Measurements from ENCODE around the gene C1D.

The C1D gene

GRCh38 chr2:68104111-68104835, 41.5 kb upstream of the C1D start:
- H4K20me1 ChIP-seq (ENCODE audit: insufficient read depth) = no peaks in the 10 kb centered on the region
- TF ChIP-seq, protein P1, sequence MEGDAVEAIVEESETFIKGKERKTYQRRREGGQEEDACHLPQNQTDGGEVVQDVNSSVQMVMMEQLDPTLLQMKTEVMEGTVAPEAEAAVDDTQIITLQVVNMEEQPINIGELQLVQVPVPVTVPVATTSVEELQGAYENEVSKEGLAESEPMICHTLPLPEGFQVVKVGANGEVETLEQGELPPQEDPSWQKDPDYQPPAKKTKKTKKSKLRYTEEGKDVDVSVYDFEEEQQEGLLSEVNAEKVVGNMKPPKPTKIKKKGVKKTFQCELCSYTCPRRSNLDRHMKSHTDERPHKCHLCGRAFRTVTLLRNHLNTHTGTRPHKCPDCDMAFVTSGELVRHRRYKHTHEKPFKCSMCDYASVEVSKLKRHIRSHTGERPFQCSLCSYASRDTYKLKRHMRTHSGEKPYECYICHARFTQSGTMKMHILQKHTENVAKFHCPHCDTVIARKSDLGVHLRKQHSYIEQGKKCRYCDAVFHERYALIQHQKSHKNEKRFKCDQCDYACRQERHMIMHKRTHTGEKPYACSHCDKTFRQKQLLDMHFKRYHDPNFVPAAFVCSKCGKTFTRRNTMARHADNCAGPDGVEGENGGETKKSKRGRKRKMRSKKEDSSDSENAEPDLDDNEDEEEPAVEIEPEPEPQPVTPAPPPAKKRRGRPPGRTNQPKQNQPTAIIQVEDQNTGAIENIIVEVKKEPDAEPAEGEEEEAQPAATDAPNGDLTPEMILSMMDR (conservative IDR thresholded peaks at IDR 0.05; ENCODE audit: low read depth, low read length) = no peak
- H3K4me3 ChIP-seq (IDR thresholded peaks at IDR 0.05; ENCODE audit: insufficient read depth, low read depth, low read length) = no peak overlapping the region
- H3K27me3 ChIP-seq (ENCODE audit: insufficient read depth, low read depth) = no peaks in the 10 kb centered on the region
- no peak overlapping the region for H3K27ac ChIP-seq
- H3K4me2 ChIP-seq = no peak overlapping the region
- H3K4me1 ChIP-seq (ENCODE audit: low read depth, poor library complexity, severe bottlenecking) = no peaks in the 10 kb centered on the region
- no peaks in the 10 kb centered on the region for H3K79me2 ChIP-seq (ENCODE audit: insufficient read depth, low read depth)
- H3K9ac ChIP-seq = no peak overlapping the region
- no peak overlapping the region for H2AFZ ChIP-seq (ENCODE audit: low read depth)
- H3K36me3 ChIP-seq (ENCODE audit: insufficient read depth) = no peaks in the 10 kb centered on the region

GRCh38 chr2:68103709-68104055, 40.9 kb upstream of the C1D start:
- H3K9ac ChIP-seq = no peak overlapping the region
- H3K27me3 ChIP-seq (ENCODE audit: insufficient read depth, low read depth) = no peaks in the 10 kb centered on the region
- no peak overlapping the region for H3K4me3 ChIP-seq (IDR thresholded peaks at IDR 0.05; ENCODE audit: insufficient read depth, low read depth, low read length)
- H3K79me2 ChIP-seq (ENCODE audit: insufficient read depth, low read depth) = no peaks in the 10 kb centered on the region
- no peaks in the 10 kb centered on the region for H3K36me3 ChIP-seq (ENCODE audit: insufficient read depth)
- TF ChIP-seq, protein P1 (conservative IDR thresholded peaks at IDR 0.05; ENCODE audit: low read depth, low read length) = no peak
- no peak overlapping the region for H3K4me2 ChIP-seq
- H3K27ac ChIP-seq = no peak overlapping the region
- H2AFZ ChIP-seq (ENCODE audit: low read depth) = no peak overlapping the region
- H3K4me1 ChIP-seq (ENCODE audit: low read depth, poor library complexity, severe bottlenecking) = no peaks in the 10 kb centered on the region
- no peaks in the 10 kb centered on the region for H4K20me1 ChIP-seq (ENCODE audit: insufficient read depth)

GRCh38 chr2:68103030-68103708, 40.4 kb upstream of the C1D start:
- TF ChIP-seq, protein P1 (conservative IDR thresholded peaks at IDR 0.05; ENCODE audit: low read depth, low read length) = no peak
- no peaks in the 10 kb centered on the region for H3K79me2 ChIP-seq (ENCODE audit: insufficient read depth, low read depth)
- no peak overlapping the region for H3K9ac ChIP-seq
- H3K36me3 ChIP-seq (ENCODE audit: insufficient read depth) = no peaks in the 10 kb centered on the region
- H3K27ac ChIP-seq = no peak overlapping the region
- no peak overlapping the region for H3K4me2 ChIP-seq
- H3K4me1 ChIP-seq (ENCODE audit: low read depth, poor library complexity, severe bottlenecking) = no peaks in the 10 kb centered on the region
- H4K20me1 ChIP-seq (ENCODE audit: insufficient read depth) = no peaks in the 10 kb centered on the region
- H3K27me3 ChIP-seq (ENCODE audit: insufficient read depth, low read depth) = no peaks in the 10 kb centered on the region
- H3K4me3 ChIP-seq (IDR thresholded peaks at IDR 0.05; ENCODE audit: insufficient read depth, low read depth, low read length) = no peak overlapping the region
- no peak overlapping the region for H2AFZ ChIP-seq (ENCODE audit: low read depth)

DNA sequence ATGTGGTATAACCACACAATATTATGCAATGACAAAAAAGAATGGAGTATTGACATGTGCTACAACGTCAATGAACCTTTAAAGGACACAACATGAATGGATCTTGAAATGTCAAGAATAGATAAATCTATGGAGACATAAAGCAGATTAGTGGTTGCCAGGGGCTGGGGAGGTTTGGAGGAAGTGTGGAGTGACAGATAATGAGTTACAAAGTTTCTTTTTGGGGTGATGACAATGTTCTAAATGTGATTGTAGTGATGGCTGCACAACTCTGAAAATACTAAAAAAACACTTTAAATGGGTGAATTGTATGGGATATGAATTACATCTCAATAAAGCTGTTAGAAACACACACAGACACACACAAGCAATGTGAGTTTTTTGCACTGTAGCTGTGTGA, 37.4 kb upstream of the C1D start:
- Histone ChIP-seq H3K4me2 (no peak overlapping the region), H3K79me2 (ENCODE audit: insufficient read depth, low read depth) (no peaks in the 10 kb centered on the region), H2AFZ (ENCODE audit: low read depth) (no peak overlapping the region), H3K36me3 (ENCODE audit: insufficient read depth) (no peaks in the 10 kb centered on the region), H3K27ac (no peak overlapping the region), H3K4me3 (IDR thresholded peaks at IDR 0.05; ENCODE audit: insufficient read depth, low read depth, low read length) (no peak overlapping the region), H3K9ac (no peak overlapping the region), H3K4me1 (ENCODE audit: low read depth, poor library complexity, severe bottlenecking) (no peaks in the 10 kb centered on the region), H4K20me1 (ENCODE audit: insufficient read depth) (no peaks in the 10 kb centered on the region), H3K27me3 (ENCODE audit: insufficient read depth, low read depth) (no peaks in the 10 kb centered on the region)
- TF ChIP-seq, protein P1 (conservative IDR thresholded peaks at IDR 0.05; ENCODE audit: low read depth, low read length) = no peak

All from KMS-11 (cell line).